ENCODE measurements around the gene SUSD5.

SUSD5 gene

GRCh38 chr3:33218446-33219174 is at the start of gene SUSD5:
Gene SUSD5, minus strand, starts transcription at chr3:33218810. Its CDS starts 13 bp downstream, at chr3:33218797.
- DNase-seq (ENCODE audit: low read depth in 1 of 2, low spot score in 1 of 2) = no peak

GRCh38 chr3:33260104-33260503 is 41.5 kb upstream of the SUSD5 start:
- no peak for DNase-seq (ENCODE audit: low read depth in 1 of 2, low spot score in 1 of 2)

- no peak for DNase-seq (ENCODE audit: low read depth in 1 of 2, low spot score in 1 of 2)
Observed at GRCh38 chr3:33256249-33256648, 37.6 kb upstream of the SUSD5 start.

- DNase-seq (ENCODE audit: low read depth in 1 of 2, low spot score in 1 of 2) = no peak
Observed at GRCh38 chr3:33250712-33251111, 32.1 kb upstream of the SUSD5 start.

GRCh38 chr3:33246786-33247185 is 28.2 kb upstream of the SUSD5 start:
- no peak for DNase-seq (ENCODE audit: low read depth in 1 of 2, low spot score in 1 of 2)

- no peak for DNase-seq (ENCODE audit: low read depth in 1 of 2, low spot score in 1 of 2)
Observed at GRCh38 chr3:33240261-33240660, 21.7 kb upstream of the SUSD5 start.

GRCh38 chr3:33238923-33239322 is 20.3 kb upstream of the SUSD5 start:
- no peak for DNase-seq (ENCODE audit: low read depth in 1 of 2, low spot score in 1 of 2)

- DNase-seq (ENCODE audit: low read depth in 1 of 2, low spot score in 1 of 2) = no peak
Observed at GRCh38 chr3:33237439-33237838, 18.8 kb upstream of the SUSD5 start.

GRCh38 chr3:33236005-33236404 is 17.4 kb upstream of the SUSD5 start:
- no peak for DNase-seq (ENCODE audit: low read depth in 1 of 2, low spot score in 1 of 2)

GRCh38 chr3:33233884-33234283 is 15.3 kb upstream of the SUSD5 start:
- no peak for DNase-seq (ENCODE audit: low read depth in 1 of 2, low spot score in 1 of 2)

GRCh38 chr3:33231756-33232465 is 13.3 kb upstream of the SUSD5 start:
- DNase-seq (ENCODE audit: low read depth in 1 of 2, low spot score in 1 of 2) = no peak

- no peak for DNase-seq (ENCODE audit: low read depth in 1 of 2, low spot score in 1 of 2)
Observed at GRCh38 chr3:33229947-33230346, 11.3 kb upstream of the SUSD5 start.

GRCh38 chr3:33229066-33229465 is 10.5 kb upstream of the SUSD5 start:
- DNase-seq (ENCODE audit: low read depth in 1 of 2, low spot score in 1 of 2) = no peak

- no peak for DNase-seq (ENCODE audit: low read depth in 1 of 2, low spot score in 1 of 2)
Observed at GRCh38 chr3:33221241-33221640, 2.6 kb upstream of the SUSD5 start.

GRCh38 chr3:33219175-33219487 is 521 bp upstream of the SUSD5 start:
- DNase-seq (ENCODE audit: low read depth in 1 of 2, low spot score in 1 of 2) = no peak

GRCh38 chr3:33217866-33218445 is 654 bp downstream of the SUSD5 start:
- no peak for DNase-seq (ENCODE audit: low read depth in 1 of 2, low spot score in 1 of 2)

- no peak for DNase-seq (ENCODE audit: low read depth in 1 of 2, low spot score in 1 of 2)
Observed at GRCh38 chr3:33215739-33216138, 2.9 kb downstream of the SUSD5 start.

GRCh38 chr3:33212406-33212805 is 6.2 kb downstream of the SUSD5 start:
- DNase-seq (ENCODE audit: low read depth in 1 of 2, low spot score in 1 of 2) = no peak

- DNase-seq (ENCODE audit: low read depth in 1 of 2, low spot score in 1 of 2) = no peak
Observed at GRCh38 chr3:33211444-33211843, 7.2 kb downstream of the SUSD5 start.

GRCh38 chr3:33209357-33209756 is 9.3 kb downstream of the SUSD5 start:
- DNase-seq (ENCODE audit: low read depth in 1 of 2, low spot score in 1 of 2) = no peak

GRCh38 chr3:33202711-33203457 is 15.7 kb downstream of the SUSD5 start:
- DNase-seq (ENCODE audit: low read depth in 1 of 2, low spot score in 1 of 2) = no peak

GRCh38 chr3:33201195-33201594 is 17.4 kb downstream of the SUSD5 start:
- DNase-seq (ENCODE audit: low read depth in 1 of 2, low spot score in 1 of 2) = no peak
